Esophagus muscularis mucosa (tissue), 4 donors: ENCODE measurements around the gene CCL11. TPM values are rescaled to one million over a fixed set of nuclear protein-coding genes. Genes with fewer than 3 reads are reported as not detected.

ENCODE experiments used
- DNase-seq: peaks from one replicate; pipeline ENCODE4 v3.0.0-alpha.2; 2017; ENCODE audit errors: extremely low spot score
- H3K27ac ChIP-seq, 4 donors: fragments of 200-600 bp; sonication (generic); replicated peaks in 1 of 4; 1 replicate in 3 of 4; 2 replicates in 1 of 4; pipeline ENCODE4 v1.5.1; 2016 to 2019; ENCODE audit warnings: mild to moderate bottlenecking in 1 of 4
- H3K27me3 ChIP-seq, 4 donors: fragments of 200-600 bp; sonication (generic); one replicate each; pipeline versions ENCODE4 v1.5.1 to v1.6.0; 2016 to 2019
- H3K36me3 ChIP-seq, 4 donors: fragments of 200-600 bp; sonication (generic); one replicate each; pipeline ENCODE4 v1.5.1; 2016 to 2019
- H3K4me1 ChIP-seq, 4 donors: fragments of 200-600 bp; sonication (generic); one replicate each; pipeline ENCODE4 v1.5.1; 2016 to 2019
- H3K4me3 ChIP-seq, 4 donors: fragments of 200-600 bp; sonication (generic); 1 replicate in 2 of 4; 2 replicates in 2 of 4; pipeline ENCODE4 v1.5.1; 2016 to 2019; ENCODE audit warnings: mild to moderate bottlenecking in 4 of 4, moderate library complexity in 1 of 4
- H3K9me3 ChIP-seq, 4 donors: fragments of 200-600 bp; sonication (generic); 1 replicate in 3 of 4; 2 replicates in 1 of 4; pipeline ENCODE4 v1.5.1; 2016 to 2019
- EP300 ChIP-seq: sonication (generic); formaldehyde crosslinking; IDR thresholded peaks from one replicate; pipeline ENCODE4 v1.6.1; 2017; ENCODE audit warnings: antibody characterized with exemption
- POLR2A ChIP-seq: fragments of 450-650 bp; IDR thresholded peaks from one replicate; pipeline ENCODE4 v1.6.1; 2017; ENCODE audit warnings: antibody characterized with exemption, moderate library complexity, mild to moderate bottlenecking, low read depth
- POLR2AphosphoS5 ChIP-seq, 2 donors: sonication (generic); formaldehyde crosslinking; IDR thresholded peaks; one replicate each; pipeline ENCODE4 v1.6.1; 2017; ENCODE audit warnings: antibody characterized with exemption in 2 of 2
- WGBS: methylation state at CpG from one replicate; pipeline ENCODE4 v1.1.5; 2018; 5-methylcytosine and 5-hydroxymethylcytosine counted together
- intact Hi-C: fragments of 100-400 bp; cut with DNase I; formaldehyde crosslinking; loops from one replicate; pipeline ENCODE4 v1.15.1; 2023
- total RNA-seq, 4 donors: library from RNA; depleted of rRNA; stranded (reverse); fragments of >200 nt; gene quantifications; one replicate each; pipeline versions ENCODE4 v1.1.0 to v1.2.1, GENCODE V29; 2016
- TF ChIP-seq, protein P1 (sequence below), 3 experiments: fragments of 200-600 bp in 2 of 3; fragments of 450-650 bp in 1 of 3; sonication (generic) in 2 of 3; IDR thresholded peaks; one replicate each; pipeline ENCODE4 v1.5.1; 2017 to 2019; ENCODE audit warnings: antibody characterized with exemption in 3 of 3, mild to moderate bottlenecking in 2 of 3, moderate library complexity in 1 of 3

Gene CCL11
- 1 to 10 TPM; 2.0 to 8.8 (median 6.6) TPM for total RNA-seq

DNA sequence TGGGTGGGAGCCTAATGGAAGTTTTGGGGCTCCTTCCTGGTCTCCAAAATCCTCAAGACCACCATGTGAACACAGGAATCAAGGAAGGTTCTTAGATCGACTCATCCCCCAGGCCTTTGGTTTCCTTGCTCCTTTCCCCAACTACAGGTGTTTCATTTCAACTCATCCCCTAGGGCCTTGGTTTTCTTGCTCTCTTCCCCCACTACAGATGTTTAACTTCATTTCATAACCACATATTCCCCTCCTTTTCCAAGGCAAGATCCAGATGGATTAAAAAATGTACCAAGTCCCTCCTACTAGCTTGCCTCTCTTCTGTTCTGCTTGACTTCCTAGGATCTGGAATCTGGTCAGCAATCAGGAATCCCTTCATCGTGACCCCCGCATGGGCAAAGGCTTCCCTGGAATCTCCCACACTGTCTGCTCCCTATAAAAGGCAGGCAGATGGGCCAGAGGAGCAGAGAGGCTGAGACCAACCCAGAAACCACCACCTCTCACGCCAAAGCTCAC, at the start of gene CCL11:
CCL11 (plus strand) TSS at position 457 of the 507 bp plus-strand sequence. CDS start 67 bp downstream, outside the sequence.
- H3K27ac ChIP-seq: peak within 1 kb of the TSS in 1 of 4 donors; percentile 3
- H3K36me3 ChIP-seq: no peaks in the 10 kb centered on the region
- TF ChIP-seq POLR2AphosphoS5 (IDR thresholded peaks at IDR 0.05): peak in 1 of 2 donors; percentile 35
- TF ChIP-seq, protein P1, sequence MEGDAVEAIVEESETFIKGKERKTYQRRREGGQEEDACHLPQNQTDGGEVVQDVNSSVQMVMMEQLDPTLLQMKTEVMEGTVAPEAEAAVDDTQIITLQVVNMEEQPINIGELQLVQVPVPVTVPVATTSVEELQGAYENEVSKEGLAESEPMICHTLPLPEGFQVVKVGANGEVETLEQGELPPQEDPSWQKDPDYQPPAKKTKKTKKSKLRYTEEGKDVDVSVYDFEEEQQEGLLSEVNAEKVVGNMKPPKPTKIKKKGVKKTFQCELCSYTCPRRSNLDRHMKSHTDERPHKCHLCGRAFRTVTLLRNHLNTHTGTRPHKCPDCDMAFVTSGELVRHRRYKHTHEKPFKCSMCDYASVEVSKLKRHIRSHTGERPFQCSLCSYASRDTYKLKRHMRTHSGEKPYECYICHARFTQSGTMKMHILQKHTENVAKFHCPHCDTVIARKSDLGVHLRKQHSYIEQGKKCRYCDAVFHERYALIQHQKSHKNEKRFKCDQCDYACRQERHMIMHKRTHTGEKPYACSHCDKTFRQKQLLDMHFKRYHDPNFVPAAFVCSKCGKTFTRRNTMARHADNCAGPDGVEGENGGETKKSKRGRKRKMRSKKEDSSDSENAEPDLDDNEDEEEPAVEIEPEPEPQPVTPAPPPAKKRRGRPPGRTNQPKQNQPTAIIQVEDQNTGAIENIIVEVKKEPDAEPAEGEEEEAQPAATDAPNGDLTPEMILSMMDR (IDR thresholded peaks at IDR 0.05): no peak
- H3K9me3 ChIP-seq: no peaks in the 10 kb centered on the region
- intact Hi-C loops: no loop called here
- H3K4me3 ChIP-seq: no peak within 1 kb of the TSS
- no peak for DNase-seq
- H3K27me3 ChIP-seq: no peaks in the 10 kb centered on the region
- 62% methylated on average over 4 of the region's 4 CpGs for whole genome bisulfite sequencing
- H3K4me1 ChIP-seq: no peaks in the 10 kb centered on the region

DNA sequence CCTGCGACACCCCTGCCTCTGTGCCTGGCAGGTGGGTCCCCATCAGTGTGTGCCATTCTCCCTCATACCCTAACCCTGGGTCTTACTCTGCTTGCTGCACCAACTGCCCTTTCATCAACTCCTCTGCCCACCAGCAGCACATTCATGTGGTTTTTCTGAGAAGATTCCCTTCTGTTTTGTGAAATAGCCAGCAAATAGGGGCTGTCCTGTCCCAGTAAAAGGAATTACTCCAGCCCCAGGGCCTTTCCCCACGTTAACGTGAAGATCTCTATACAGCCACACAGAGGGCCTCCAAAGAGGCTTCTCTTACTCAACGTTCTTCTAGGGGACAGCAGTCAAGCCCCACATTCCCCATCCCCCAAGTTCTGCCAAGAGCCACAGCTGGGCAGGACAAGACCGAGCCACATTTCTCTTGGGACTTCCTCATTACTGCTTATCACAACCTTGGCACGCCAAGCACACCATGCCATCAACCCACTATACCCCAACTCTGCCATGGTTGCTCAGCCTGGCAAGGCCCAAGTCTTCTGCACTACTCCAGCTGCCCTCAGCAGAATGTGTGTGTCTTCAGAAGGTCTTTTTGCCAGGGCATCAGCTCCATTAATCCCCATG, 49.2 kb upstream of the CCL11 start:
- H3K27me3 ChIP-seq: no peaks in the 10 kb centered on the region
- H3K27ac ChIP-seq: peak overlapping the region in 3 of 4 donors; percentile 57 to 76 (median 65)
- no peak overlapping the region for H3K4me3 ChIP-seq
- H3K36me3 ChIP-seq: no peaks in the 10 kb centered on the region
- peaks cover 63 to 72% (median 69%) of the 10 kb centered on the region in 4 donors for H3K4me1 ChIP-seq
- intact Hi-C loops: no loop called here
- WGBS: 69% methylated on average over 6 of the region's 6 CpGs
- no peak for DNase-seq
- TF ChIP-seq, protein P1 (IDR thresholded peaks at IDR 0.05): no peak
- no peak for TF ChIP-seq POLR2AphosphoS5 (IDR thresholded peaks at IDR 0.05)
- TF ChIP-seq POLR2A: no peak
- TF ChIP-seq EP300: no peak
- H3K9me3 ChIP-seq: no peaks in the 10 kb centered on the region

DNA sequence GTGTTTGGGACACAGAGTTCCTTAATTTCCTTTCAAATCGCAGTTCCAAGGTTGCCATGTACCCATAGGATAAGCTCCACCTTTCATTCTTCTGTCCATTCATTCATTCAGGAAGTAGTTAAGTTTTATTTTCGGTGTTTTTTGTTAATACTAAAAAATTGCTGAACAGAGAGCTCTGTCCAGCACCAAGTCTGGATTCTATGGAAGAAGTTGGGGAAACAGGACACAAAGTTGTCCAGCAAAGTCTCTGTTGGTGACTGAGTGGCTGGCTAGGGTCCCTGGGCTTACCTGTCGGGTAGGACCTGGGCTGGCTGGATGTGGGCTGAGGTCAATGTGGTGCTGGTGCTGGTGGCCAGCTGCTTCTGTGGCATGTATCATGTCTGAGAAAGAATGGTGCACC, 48.1 kb upstream of the CCL11 start:
- Histone ChIP-seq H3K36me3 (no peaks in the 10 kb centered on the region), H3K27ac (peak overlapping the region in 1 of 4 donors; percentile 50), H3K9me3 (no peaks in the 10 kb centered on the region), H3K4me1 (peaks cover 74 to 81% (median 79%) of the 10 kb centered on the region in 4 donors), H3K27me3 (no peaks in the 10 kb centered on the region), H3K4me3 (no peak overlapping the region)
- WGBS: 92% methylated on average over 3 of the region's 3 CpGs
- DNase-seq: no peak
- TF ChIP-seq POLR2AphosphoS5 (IDR thresholded peaks at IDR 0.05) (no peak), POLR2A (no peak), EP300 (no peak)
- TF ChIP-seq, protein P1 (IDR thresholded peaks at IDR 0.05): no peak
- intact Hi-C loops: no loop called here

DNA sequence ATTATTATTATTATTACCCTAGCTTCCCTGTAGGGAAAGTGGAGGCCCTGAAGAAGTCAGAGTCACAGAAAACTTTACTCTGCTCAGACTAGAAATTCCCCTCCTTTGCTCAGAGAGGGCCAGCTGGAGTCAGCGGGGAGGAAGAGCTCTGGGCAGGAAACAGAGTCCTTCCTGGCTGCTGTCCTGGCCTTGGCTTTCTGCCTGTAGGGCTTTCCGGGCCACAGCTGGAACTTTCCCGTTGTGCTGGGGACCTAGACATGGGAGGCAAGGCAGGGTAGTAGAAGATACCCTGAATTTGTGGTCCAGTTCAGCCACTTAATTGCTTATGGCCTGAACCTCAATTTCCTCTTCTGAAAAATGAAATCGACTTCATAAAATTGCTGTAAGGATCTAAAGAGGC, 44.5 kb upstream of the CCL11 start:
- DNase-seq: no peak

More for the DNA sequence above, 44.5 kb upstream of the CCL11 start:
- peaks cover 54 to 71% (median 68%) of the 10 kb centered on the region in 4 donors for H3K4me1 ChIP-seq
- H3K4me3 ChIP-seq: no peak overlapping the region
- WGBS: 19% methylated on average over 4 of the region's 4 CpGs
- no peaks in the 10 kb centered on the region for H3K27me3 ChIP-seq
- H3K9me3 ChIP-seq: no peaks in the 10 kb centered on the region
- intact Hi-C loops: no loop called here
- no peaks in the 10 kb centered on the region for H3K36me3 ChIP-seq
- TF ChIP-seq, protein P1 (IDR thresholded peaks at IDR 0.05): no peak
- TF ChIP-seq POLR2A: no peak
- TF ChIP-seq POLR2AphosphoS5 (IDR thresholded peaks at IDR 0.05): peak in 1 of 2 donors; percentile 48
- peak overlapping the region in 3 of 4 donors; percentile 2 to 50 (median 29) for H3K27ac ChIP-seq
